ENCODE data around the gene P2RY11.

Gene P2RY11, protein sequence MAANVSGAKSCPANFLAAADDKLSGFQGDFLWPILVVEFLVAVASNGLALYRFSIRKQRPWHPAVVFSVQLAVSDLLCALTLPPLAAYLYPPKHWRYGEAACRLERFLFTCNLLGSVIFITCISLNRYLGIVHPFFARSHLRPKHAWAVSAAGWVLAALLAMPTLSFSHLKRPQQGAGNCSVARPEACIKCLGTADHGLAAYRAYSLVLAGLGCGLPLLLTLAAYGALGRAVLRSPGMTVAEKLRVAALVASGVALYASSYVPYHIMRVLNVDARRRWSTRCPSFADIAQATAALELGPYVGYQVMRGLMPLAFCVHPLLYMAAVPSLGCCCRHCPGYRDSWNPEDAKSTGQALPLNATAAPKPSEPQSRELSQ

DNA sequence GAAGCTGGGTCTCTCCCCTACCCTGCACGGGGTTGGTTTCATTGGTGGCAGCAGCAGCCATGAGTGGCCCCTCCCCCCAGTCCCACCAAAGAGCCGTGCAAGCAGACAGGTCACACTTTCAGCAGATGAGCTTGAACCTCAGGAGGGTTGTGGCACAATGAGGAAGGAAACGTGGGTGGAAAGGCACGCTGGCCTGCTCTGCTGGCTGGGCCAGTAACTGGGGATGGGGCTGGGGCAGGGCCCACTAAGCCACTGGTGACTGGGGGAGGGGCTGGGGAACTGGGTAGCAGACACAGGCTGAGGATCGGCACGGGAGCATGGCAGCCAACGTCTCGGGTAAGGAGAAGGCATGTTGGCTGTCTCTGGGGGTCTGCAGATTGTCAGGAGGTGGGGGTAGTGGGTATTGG is at the start of gene P2RY11:
P2RY11 (plus strand) TSS at position 289 of the 407 bp plus-strand sequence; CDS start at position 318, 29 bp downstream.
- no peak for DNase-seq (ENCODE audit: low read depth)

DNA sequence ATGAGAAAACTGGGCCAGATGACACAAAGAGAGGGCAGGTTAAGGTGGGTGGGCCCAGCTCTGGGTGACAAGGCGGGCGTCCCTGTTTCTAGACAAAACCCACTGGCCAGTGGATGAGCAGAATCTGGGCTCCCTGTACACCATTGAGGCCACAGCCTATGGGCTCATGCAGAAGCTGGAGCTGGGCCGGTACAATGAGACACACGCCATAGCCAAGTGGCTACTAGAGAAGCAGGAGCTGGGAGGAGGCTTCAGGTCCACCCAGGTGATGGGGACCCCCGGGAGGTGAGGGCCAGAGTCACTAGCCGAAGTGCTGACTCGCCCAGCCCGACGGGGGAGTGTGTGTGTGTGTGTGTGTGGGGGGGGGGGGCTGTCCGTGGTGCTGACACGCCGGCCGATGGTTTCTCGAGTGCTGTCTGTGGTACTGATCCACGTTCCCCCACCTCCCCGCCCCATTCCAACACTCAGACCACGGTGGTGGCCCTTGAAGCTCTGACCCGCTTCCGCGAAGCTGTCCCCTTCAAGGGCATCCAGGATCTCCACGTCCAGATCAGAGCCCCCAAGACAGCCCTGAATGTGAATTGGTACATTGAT is 49.7 kb upstream of the P2RY11 start:
- peak; percentile 36 for DNase-seq (ENCODE audit: low read depth)

DNA sequence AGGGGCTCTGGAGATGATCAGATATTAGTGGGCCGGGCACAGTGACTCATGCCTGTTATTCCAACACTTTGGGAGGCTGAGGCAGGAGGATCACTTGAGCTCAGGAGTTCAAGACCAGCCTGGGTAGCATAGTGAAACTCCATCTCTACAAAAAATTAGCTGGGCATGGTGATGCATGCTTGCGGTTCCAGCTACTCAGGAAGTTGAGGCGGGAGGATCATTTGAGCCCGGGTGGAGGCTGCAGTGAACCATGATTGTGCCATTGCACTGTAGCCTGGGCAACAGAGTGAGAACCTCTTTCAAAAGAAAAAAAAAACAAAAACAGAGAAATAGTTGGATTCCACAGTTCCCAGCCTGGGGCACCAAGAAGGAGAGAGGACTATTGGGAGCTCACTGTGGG is 43.3 kb upstream of the P2RY11 start:
- DNase-seq (ENCODE audit: low read depth): no peak

DNA sequence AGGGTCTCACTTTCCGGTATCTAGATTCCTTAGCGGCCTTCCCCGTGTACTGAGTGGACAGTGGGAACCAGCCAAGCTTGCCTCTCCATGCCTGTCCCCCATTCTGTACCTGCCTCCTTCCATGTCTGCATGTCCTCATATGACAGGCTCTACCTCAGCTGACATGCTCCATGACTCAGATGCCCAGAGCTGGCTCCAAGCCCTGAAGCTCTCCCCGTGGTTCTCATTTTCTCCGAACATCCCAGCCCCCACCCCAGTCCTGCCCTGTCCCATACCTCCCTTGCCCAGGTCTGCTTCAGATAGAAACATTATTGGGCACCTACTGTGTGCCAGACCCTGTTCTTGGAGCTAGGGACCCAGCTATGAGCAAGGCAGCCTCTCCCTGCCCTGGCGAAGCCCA is 42.4 kb upstream of the P2RY11 start:
- DNase-seq (ENCODE audit: low read depth): no peak

DNA sequence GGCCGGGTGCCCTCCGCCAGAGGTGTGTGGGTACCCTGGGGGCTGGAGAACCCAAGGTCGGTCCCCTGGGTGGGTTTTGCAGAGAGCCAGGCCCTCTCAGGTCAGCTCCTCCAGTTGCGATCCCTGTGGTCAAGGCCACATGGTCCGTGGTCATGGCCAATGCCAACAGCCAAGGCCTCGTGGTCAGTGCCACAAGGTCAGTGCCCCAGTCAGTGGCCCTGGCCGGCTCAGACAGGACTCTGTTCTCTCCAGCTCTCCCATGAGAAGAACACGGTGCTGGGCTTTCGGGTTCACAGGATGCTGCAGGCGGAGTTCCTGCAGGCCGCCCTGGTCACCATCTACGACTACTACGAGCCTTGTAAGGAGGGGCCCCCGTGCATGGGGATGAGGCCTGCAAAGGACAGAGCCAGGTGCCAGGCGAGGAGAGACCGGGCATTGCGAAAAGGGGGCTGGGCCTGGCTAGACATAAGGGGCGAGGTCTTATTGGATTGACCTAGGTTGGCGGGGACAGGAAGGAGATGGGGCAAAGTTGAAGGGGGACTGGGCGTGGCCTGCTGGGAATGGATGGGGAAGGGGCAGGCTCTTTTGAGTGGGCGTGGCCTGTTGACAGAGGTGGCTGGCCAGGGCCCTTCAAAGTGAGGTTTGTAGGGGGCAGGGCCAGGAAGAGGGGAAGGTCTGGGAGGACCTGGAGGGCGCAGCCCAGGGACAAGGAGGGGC is 40.6 kb upstream of the P2RY11 start:
- no peak for DNase-seq (ENCODE audit: low read depth)

DNA sequence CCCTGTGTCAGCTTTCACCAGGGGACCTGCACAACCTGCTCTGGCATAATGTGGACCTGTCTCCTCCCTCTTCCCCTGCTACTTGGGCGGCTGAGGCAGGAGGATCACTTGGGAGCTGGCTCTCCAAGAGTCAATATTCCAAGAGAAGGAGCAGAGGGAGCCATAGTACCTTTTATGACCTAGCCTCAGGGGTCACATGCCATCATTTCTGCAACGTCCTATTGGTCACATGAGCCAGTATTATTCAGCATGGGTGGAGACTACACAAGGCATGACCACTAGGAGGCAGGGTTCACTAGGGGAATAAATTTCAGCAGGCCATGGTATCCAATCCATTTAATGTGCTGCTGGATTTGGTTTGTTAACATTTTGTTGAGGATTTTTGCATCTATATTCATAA is 37.3 kb upstream of the P2RY11 start:
- DNase-seq (ENCODE audit: low read depth): peak; percentile 43

DNA sequence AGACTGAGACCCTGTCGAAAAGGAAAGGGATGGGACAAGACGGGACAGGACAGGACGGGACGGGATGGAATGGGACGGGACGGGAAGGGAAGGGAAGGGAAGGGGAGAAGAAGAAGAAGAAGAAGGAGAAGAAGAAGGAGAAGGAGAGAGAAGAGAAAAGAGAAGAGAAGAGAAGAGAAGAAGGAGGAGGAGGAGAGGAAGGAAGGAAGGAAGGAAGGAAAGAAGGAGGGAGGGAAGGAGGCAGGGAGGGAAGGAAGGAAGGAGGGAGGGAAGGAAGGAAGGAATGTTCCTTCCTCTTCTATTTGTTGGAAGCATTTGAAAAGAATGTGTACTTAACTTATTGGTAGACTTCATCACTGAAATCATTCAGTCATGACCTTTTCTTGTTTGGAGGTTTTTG is 35.0 kb upstream of the P2RY11 start:
- no peak for DNase-seq (ENCODE audit: low read depth)

DNA sequence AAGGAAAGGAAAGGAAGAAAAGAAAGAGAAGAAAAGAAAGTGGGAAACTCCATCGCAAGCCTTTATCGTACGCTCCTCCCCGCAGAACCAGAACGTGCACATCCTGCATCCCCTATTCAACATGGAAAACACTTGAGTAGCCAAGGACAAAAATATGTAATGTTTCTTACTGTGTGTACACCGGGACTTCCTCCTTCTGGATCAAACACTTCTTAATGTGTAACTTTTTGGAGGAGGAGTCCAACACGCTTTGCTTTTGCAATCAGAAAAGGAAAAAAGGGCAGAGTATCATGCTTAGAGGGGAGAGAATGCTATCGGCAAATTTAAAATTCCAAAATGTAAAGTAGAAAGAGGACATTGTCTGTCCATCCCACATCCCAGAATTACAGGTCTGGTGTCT is 33.2 kb upstream of the P2RY11 start:
- DNase-seq (ENCODE audit: low read depth): no peak

DNA sequence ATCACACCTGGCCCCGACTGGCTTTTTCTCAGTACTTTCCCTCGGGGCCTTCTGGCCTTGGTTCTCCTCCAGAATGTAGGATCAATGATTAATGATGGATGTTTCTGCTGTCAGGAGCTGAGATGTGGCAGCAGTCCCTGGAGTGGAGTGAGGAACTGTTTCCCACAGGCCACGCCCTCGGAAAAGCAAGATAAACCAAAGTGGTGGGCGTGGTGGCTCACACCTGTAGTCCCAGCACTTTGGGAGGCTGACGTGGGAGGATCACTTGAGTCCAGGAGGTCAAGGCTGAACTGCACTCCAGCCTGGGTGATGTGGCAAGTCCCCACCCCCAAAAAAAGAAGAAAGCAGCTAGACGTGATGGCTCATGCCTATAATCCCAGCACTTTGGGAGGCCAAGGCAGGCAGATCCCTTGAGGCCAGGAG is 32.5 kb upstream of the P2RY11 start:
- DNase-seq (ENCODE audit: low read depth): no peak

DNA sequence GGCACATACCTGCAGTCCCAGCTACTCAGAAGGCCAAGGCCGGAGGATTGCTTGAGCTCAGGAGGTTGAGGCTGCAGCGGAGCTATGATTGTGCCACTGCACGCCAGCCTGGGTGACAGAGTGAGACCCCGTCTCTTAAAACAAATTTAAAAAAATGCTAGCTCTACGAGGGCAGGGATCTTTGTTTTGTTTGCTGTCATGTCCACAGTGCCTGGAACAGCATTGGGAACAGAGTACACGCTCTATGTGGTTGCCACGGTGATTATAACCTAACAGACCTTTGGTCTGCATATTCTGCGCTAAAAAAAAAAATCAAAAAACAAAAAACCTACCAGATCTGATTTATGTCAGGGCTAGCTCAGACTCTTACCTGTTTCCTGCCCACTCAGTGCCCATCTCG is 27.6 kb upstream of the P2RY11 start:
- no peak for DNase-seq (ENCODE audit: low read depth)

DNA sequence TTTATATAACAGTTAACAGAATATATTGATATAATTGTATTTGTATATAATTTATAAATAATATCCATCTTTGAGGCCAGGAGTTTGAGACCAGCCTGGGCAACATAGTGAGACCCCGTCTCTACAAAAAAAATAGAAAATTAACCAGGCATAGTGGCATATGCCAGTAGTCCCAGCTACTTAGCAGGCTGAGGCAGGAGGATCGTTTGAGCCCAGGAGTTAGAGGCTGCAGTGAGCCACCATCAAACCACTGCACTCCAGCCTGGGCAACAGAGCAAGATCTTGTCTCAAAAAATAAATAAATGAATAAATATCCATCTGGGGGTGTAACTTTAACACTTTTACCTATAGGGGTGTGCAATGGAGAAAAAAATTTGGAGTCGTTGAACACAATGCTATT is 26.7 kb upstream of the P2RY11 start:
- no peak for DNase-seq (ENCODE audit: low read depth)

DNA sequence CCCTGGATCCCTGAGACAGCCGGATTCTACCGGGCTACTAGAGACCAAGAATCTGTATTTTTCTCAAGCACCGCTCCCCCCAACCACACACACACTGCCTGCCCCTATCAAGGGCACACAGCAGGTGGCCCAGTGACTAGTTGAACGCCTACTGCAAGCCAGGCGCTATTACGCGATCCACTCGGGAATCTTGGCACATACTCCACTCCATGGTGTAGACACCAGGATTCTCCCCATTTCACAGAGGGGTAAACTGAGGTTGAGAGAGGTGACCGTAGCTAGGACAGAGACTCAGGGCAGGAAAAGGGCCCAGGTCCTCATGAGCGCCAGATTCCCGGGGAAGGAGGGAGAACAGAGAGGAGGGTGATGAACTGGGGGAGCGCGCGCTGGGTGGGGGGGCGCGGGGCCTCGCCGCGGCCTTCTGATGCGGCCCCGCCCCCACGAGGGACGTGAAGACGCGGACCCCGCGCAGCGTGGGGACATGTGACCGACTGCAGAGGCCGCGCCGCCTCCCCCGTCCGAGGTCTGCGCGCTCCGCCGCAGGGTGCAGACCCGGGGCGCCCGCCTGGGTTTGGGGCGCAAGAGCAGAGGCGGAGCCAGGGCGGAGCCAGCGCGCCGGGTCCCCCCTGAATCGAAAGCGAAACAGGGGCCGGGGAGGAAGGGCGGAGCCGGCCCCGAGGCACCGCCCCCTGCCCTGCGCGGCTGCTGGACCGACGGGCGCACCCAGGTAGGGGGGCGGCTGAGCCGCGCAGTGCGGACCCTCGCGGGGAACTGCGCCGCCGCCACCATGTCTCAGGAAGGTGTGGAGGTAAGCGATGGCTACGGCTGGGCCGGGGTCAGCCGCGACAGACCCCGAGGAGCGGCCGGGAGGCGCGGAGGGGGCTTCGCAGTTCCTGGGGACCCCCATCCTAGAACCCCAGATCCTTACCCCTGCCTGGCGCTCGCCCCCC is 25.6 kb upstream of the P2RY11 start, which contains the start of gene SHFL:
SHFL (plus strand) TSS at position 677 of the 950 bp plus-strand sequence; CDS start at position 788, 111 bp downstream.
- peak; percentile 74 for DNase-seq (ENCODE audit: low read depth)

DNA sequence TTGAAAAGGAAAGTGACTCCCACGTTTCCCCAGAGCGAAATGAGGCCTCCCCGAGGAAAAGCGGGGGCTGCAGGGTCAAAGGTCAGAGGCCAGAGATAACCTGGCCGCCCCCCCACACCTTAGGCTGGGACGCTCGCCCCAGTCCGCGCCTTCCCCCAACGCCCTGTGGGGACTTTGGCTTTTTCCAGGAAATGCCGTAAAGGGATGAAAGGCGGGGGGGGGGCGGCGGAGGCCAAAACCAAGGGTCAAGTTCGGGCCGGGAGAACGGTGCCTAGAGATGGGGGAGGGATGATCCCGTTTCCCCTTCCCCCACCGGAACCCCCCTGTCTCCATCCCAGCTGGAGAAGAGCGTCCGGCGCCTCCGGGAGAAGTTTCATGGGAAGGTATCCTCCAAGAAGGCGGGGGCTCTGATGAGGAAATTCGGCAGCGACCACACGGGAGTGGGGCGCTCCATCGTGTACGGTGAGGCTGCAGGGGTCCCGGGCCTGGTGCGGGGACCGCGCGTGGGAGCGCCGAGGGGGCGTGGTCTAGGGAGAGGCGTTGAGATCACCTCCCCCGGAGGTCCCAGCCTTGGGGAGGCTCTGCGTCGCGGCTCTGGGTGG is 24.8 kb upstream of the P2RY11 start:
- DNase-seq (ENCODE audit: low read depth): peak; percentile 11

DNA sequence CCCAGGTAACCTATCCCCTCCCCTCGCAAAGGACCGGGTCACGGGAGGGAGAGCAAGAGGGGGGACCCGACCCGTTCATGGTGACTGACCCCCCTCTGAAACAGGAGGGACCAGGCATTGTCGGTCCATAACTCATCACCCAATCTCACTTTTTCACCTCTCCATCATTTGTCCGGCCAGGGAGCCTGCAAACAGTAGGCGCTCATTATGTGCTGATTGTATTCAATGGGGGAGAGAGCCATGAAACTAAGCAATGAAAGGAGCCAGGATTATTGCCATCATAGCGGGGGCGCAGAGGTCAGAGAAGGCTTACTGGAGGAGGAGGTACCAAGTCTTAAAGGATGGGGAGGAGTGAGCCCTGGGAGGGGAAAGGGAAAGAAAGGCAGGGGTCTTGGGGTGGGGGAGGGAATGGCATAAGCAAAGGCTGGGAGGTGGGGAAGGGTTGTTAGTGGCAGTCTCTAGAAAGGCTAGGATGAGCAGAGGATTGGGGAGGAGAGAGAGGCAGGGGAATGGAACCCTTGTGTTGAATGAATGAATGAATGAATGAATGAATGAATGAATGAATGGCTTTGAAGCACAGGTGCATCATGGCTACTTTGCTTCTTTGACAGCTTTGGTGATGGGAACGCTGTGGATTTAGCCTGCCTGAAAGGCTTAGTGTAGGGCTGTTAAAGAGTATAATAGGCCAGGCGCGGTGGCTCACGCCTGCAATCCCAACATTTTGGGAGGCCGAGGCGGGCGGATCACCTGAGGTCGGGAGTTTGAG is 24.0 kb upstream of the P2RY11 start:
- no peak for DNase-seq (ENCODE audit: low read depth)

DNA sequence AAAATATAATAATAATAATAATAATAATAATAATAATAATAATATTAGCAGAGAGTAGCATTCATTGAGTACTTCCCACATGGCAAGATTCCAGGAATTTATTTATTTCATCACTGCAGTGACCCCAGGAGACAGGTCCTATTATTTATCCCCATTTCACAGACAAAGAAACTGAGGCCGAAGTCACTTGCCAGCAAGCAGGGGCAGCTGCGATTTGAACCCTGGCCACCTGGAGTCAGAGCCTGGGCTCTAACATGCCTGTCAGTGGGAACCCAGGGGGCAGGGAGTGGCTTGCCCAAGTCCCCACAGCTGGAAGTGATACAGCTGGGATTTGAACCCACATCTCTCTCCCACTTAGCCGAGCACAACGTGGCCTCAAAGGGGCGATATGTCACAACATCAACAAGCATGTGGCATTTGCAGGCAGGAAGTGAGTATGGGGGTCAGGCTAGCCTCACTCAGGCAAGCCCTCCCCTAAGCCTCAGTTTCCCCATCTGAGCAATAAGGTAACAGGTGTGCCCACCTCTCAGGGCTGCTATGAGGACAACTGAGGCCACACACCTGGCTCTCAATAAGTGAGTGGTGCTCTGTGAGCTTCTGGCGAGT is 22.4 kb upstream of the P2RY11 start:
- no peak for DNase-seq (ENCODE audit: low read depth)

DNA sequence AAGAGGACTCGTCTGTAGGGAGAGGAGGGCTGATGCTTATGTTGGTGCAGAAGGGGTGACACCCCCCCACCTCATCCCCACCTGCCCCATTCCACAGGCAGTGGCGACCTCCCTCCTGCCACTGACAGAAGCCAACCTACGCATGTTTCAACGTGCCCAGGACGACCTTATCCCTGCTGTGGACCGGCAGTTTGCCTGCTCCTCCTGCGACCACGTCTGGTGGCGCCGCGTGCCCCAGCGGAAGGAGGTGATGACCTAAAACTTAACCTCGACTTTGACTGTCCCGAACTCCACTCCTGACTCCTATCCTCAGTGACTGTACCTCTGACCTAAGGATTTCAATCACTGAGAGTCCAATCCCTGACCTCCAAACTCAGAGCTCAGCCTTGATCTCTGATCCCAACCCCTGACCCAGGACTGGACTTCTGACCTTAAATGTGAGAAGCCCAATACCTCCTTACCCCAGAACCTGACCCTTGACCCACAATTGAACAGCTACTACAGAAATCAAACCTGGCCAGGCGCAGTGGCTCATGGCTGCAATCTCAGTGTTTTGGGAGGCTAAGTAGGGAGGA is 21.6 kb upstream of the P2RY11 start:
- no peak for DNase-seq (ENCODE audit: low read depth)

DNA sequence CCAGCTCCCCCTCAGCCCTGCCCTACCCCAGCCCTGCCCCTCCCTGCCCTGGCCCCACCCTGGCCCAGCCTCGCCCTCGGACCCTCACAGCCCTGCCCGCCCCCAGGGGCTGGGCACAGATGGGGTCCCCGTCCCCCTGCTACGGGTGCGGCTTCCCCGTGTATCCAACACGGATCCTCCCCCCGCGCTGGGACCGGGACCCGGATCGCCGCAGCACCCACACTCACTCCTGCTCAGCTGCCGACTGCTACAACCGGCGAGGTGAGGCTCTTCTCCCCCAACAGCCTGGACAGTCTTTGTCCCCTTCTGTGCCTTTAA is 20.2 kb upstream of the P2RY11 start:
- DNase-seq (ENCODE audit: low read depth): no peak

DNA sequence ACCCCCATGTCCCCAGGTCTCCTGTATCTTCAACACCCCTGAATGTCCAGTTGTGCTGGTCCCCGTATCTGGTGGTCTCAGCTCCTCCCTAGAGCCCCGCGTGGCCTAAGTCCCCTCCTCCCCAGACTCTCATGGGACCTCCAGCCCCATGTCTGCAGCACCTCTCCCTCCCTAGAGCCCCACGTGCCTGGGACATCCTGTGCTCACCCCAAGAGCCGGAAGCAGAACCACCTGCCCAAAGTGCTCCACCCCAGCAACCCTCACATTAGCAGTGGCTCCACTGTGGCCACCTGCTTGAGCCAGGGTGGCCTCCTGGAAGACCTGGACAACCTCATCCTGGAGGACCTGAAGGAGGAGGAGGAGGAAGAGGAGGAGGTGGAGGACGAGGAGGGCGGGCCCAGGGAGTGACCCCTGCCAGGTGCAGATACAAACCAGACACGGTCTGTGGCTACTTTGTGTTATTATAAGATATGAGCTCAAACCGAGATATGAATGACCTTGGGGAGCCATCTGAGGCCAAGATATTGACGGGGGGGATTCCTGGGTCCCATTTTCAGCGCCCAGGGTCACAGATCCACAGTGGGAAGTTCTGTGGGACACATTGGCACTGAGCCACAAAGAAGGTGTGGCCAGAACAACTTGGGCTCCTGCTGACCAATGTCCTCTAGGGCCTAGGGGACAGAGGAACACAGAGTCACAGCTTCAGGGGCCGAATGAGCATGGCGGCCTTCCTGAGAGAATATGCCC is 19.4 kb upstream of the P2RY11 start:
- no peak for DNase-seq (ENCODE audit: low read depth)

DNA sequence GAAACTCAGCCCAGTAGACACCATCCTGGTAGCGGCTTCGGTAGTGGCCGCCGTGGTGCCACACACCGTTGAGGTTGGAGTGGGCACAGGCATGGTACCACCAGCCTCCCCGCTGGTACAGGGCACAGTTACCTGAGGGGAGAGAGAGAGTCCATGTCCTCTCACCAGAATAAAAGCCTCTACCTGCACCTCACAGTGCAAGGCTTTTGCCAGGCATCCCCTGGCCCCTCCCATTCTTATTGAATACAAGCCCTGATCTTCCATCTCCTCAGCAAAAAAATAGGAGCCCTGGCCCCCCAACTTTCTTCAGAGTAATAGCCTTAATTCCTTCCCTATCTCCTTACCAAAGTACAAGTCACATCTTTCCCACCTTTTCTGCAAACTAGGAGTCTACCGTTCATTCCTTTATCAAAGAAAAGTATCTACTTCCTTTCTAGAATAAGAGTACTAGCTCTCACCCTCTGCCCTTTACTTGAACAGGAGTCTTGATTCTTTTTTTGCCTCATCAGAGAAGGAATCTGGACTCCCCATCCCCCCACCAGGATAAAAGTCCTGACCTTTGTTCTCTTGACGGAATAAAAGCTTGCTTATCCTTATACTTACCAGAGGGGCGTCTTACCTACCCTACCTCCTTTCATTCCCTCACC is 18.7 kb upstream of the P2RY11 start:
- DNase-seq (ENCODE audit: low read depth): no peak
